SH-SY5Y (cell line): ENCODE measurements around the gene CCDC88C.

Experiments used
- GATA2 ChIP-seq: IDR thresholded peaks from 2 replicates; pipeline ENCODE4 v1.6.1; 2011; ENCODE audit warnings: mild to moderate bottlenecking, low read depth, low read length
- GATA3 ChIP-seq: IDR thresholded peaks from 2 replicates; pipeline ENCODE4 v1.6.1; 2011; ENCODE audit warnings: low read depth, mild to moderate bottlenecking, low read length, moderate library complexity

DNA sequence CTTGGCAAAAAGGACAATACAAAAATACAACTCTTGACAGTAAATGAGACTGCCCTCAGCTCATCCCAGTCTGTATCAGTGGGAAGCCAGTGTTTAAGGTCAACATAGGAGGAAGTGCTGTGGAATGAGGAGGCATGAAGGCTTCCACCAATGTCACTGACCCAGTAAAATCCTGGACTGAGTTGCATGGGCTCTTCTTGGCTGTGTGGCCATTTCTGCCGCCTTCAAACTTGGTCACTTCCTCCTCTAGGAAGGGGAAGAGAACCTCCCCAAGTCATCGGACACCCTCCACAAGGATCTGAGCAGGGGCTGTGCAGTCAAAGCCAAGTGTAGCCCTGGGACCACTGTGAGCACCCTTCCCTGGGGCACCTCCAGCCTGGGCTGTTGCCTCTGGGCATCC lies 185.0 kb downstream of the CCDC88C start:
- TF ChIP-seq GATA2 (no peak), GATA3 (no peak)
